HG02970 (cell line): ENCODE results near the gene UBE2R2.

Experiments
- ATAC-seq: cut with Tn5 transposase; IDR thresholded peaks from one replicate; pipeline ENCODE4 v1.9.1; 2021; ENCODE audit warnings: mild to moderate bottlenecking, moderate library complexity, moderate number of reproducible peaks; ENCODE audit not compliant: unreplicated experiment, low FRiP score

The UBE2R2 gene

GRCh38 chr9:33878691-33879366 is 61.9 kb downstream of the UBE2R2 start:
- no peak for ATAC-seq

GRCh38 chr9:33880211-33881089 is 63.5 kb downstream of the UBE2R2 start:
- ATAC-seq, result no peak

- no peak for ATAC-seq
Measured at GRCh38 chr9:33881635-33882034, 64.7 kb downstream of the UBE2R2 start.

- no peak for ATAC-seq
Measured at GRCh38 chr9:33884856-33885701, 68.1 kb downstream of the UBE2R2 start.

- no peak for ATAC-seq
Measured at GRCh38 chr9:33885948-33886347, 69.0 kb downstream of the UBE2R2 start.

- ATAC-seq, result no peak
Measured at GRCh38 chr9:33893861-33894260, 76.9 kb downstream of the UBE2R2 start.

- ATAC-seq, result no peak
Measured at GRCh38 chr9:33894316-33894715, 77.4 kb downstream of the UBE2R2 start.

GRCh38 chr9:33903157-33903780 is 86.3 kb downstream of the UBE2R2 start:
- ATAC-seq, result no peak

GRCh38 chr9:33905137-33905536 is 88.2 kb downstream of the UBE2R2 start:
- no peak for ATAC-seq

GRCh38 chr9:33906769-33907168 is 89.8 kb downstream of the UBE2R2 start:
- ATAC-seq, result no peak

- no peak for ATAC-seq
Measured at GRCh38 chr9:33907347-33907746, 90.4 kb downstream of the UBE2R2 start.

GRCh38 chr9:33908114-33908513 is 91.2 kb downstream of the UBE2R2 start:
- ATAC-seq, result no peak

- ATAC-seq, result no peak
Measured at GRCh38 chr9:33908749-33909148, 91.8 kb downstream of the UBE2R2 start.

- ATAC-seq, result no peak
Measured at GRCh38 chr9:33913541-33913940, 96.6 kb downstream of the UBE2R2 start.

GRCh38 chr9:33914887-33915628 is 98.1 kb downstream of the UBE2R2 start:
- no peak for ATAC-seq

GRCh38 chr9:33917036-33917435 is 100.1 kb downstream of the UBE2R2 start:
- ATAC-seq, result no peak

GRCh38 chr9:33919276-33919897 is 102.4 kb downstream of the UBE2R2 start:
- no peak for ATAC-seq

GRCh38 chr9:33921967-33922895 is 105.3 kb downstream of the UBE2R2 start:
- no peak for ATAC-seq
